GM21381 (cell line): ENCODE results near the gene NRTN.

Experiments
- ATAC-seq: cut with Tn5 transposase; IDR thresholded peaks from one replicate; pipeline ENCODE4 v1.9.1; 2021; ENCODE audit warnings: mild to moderate bottlenecking, moderate library complexity; ENCODE audit not compliant: unreplicated experiment

NRTN gene

GRCh38 chr19:5811117-5811516, 6.2 kb downstream of the NRTN start:
- no peak for ATAC-seq

DNA sequence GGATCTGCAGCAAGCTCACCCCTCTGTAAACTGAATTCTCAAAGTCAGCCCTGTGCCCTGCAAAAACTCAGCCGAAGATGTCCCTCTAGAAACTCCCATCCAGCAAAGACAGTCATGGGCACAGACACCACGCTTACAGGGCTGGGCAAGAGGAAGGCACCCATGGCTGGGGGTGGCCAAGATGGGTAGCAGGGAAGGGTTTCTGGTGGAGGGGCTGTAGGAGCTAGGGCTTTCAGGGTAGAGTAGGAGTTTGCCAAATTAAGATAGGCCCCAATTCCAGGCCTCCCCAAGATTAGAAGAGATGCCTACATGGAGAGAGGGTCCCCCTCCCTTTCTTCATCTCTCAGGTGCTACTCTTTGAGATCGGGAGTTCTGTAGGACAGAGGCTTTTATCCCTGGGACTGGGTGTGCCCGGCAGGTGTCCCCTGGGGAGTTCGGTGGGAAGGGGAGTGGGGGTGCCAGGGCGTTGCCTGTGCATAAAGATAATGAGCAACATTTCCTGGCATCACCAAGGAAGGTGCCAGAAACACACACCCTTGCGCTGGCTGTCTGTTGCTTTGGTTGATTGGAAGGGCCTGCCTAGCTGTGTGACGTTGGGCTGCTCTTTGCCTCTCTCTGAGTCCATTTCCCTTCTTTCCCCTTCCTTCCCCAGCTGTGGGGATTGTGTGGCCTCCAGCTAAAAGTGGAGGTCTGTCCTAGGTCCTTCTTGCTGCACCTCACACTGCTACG, 9.4 kb downstream of the NRTN start:
- no peak for ATAC-seq

DNA sequence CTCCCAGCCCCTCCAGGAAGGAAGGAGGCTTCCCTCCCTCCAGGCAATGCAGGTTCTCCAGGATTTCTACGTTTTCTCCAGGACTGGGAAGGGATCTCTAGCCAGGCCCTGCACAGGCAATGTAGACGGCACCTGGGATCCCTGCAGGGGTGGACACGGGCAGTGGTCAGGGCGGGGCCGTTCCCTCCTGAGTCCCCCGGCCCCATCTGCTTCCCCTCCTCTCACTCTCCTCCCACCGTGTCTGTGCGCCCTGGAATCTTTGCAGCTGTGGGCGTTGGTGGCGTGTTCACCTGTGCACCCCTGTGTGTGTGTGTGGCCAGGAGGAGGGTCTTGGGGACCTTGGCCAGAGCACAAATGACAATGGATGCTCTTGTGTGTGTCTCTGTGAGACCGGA, 10.0 kb downstream of the NRTN start:
- no peak for ATAC-seq

- no peak for ATAC-seq
Measured at GRCh38 chr19:5817218-5817617, 12.4 kb downstream of the NRTN start.

GRCh38 chr19:5818594-5818993, 13.7 kb downstream of the NRTN start:
- no peak for ATAC-seq

DNA sequence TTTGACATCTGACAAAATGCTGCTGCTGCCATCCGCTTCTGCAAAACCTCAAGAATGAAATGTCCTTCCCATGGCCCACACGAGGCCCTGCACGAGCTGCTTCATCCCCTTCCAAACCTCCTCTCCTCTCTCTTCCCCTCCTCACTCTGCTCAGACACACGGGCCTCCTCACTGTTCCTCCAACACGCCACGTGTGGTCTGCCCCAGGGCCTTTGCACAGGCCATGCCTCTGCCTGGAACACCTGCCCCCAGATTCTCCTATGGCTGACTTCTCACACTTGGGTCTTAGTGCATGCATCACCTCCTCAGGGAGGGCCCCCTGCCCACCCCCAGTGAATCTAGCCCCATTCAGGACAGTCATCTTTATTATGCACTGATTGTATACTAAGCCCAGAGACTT, 15.9 kb downstream of the NRTN start:
- ATAC-seq: no peak

DNA sequence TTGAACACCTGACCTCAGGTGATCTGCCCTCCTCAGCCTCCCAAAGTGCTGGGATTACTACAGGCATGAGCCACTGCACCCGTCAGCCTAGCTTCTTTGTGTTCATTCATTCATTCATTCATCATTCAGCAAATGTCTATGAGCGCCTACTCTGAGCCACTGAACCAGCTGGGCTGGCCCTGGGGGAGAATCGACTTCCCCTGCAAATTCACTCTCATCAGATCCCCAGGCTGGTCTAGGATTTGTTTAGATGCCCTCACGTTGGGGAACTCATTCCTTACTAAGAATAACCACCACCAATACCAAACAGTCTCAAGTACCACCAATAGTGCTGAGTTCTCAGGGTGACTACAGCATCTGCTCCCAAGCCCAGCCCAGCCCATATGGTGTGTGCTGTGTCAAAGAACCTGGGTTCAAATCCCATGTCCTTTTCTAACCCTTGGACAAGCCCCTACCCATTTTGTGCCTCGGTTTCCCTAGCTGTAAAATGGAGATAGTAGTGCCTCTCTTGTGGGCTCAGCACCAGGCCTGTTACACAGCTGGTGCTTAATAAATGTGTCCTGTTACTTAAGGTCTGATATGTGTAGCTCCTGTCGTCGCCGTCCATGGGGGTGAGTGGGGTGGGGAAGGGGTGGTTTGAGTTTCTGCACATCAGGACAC, 16.8 kb downstream of the NRTN start:
- no peak for ATAC-seq

- ATAC-seq: no peak
Measured at GRCh38 chr19:5822181-5822844, 17.4 kb downstream of the NRTN start.

DNA sequence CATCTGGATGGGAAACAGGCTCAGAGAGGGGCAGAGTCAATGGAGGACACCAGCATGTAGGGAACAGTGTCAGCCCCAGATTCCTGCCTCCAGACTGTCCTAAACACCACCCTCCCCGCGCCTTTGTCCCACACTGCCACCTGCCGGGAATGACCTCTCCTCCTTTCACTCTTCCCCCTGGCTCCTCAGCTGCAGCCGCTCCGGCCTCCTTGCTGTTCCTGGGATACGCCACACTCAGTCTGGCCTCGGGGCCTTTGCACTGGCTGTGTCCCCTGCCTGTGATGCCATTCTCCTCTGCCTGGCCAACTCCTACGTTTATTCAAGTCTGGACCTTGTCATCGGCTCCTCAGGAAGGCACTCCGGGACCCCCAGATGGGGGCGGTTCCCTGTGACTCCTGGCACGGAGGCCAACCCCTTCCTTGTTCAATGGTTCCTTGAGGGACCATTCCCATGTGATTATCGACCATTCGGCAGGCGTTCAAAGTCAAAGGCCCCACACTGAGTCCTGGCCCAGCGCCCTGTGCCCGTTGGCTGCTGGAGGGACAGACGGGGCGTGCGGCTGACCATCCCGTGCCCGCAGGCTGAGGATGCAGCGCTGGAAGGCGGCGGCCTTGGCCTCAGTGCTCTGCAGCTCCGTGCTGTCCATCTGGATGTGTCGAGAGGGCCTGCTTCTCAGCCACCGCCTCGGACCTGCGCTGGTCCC, 18.9 kb downstream of the NRTN start:
- ATAC-seq: no peak

DNA sequence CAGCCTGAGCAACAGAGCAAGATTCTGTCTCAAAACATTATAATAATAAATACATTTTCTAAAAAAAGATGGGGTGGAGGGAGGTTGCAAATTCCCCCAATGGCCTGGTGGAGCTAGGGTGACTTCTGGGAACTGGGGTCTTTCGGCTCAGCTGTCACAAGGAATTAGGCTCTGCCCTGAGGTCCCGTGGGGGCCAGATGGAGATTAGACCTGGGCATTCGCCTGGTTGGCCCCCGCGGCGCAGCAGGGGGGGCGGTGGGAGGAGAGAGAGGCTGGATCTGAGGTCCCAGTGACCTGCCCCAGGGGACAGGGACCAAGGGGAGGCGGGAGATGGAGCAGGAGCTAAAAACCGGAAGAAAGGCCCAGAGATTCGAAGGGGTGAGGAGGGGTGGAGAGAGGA, 19.9 kb downstream of the NRTN start:
- ATAC-seq: no peak

DNA sequence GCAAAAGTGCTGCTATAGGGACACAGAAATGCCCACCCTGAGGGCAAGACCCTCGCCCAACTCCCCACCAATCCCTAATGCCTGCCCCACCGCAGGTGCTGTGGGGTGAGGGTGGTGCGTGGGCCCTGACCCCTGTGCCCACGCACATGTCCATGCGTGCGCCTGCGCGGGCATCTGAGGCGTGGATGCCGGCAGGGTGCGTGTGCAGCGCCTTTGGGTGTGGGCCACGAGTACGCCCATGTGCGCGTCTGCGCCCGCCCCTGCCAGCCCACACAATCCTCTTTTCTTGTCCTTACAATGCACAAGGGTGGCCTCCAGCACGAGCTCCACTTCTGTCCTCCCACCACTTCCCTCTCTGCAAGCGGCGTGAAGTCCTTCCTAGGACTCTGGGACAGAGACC, 20.3 kb downstream of the NRTN start:
- no peak for ATAC-seq

DNA sequence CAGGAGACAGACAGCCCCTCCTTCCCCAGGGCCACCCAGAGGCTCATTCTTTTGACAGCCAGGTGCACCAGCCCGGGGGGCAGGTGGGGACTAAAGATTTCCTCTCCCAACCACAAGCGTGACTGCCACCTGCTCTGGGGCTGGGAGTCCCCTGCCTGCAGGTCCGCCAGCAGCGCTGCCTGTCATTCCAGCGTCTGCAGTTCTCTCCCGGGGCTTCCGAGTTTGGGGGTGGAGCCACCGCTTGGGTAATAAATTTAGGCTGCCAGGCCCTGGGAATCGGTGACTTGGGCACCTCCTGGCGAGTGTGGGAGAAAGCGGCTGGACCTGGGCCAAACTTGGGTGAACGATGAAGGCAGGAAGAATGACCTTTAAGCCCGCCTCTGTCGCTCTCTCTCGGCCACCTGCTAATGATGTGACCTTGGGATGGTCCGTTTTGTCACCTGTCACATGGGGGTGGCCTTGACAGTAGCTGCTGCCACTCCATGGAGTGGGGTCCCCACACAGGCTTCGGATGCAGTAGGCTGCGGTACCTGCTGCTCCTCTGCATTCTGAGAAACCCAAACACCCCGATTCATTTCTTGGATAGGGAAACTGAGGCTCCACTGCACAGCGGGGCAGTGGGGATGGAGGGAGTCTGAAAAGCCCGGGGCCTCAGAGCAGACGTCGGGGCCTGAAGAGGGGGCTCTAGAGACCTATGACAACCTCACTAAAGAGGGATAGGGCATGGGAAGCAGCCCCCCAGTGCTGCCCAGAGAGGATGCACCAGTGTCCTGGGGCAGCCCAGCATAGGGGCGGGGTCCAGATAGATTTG, 21.9 kb downstream of the NRTN start:
- ATAC-seq: no peak

- ATAC-seq: no peak
Measured at GRCh38 chr19:5827342-5827890, 22.5 kb downstream of the NRTN start.

DNA sequence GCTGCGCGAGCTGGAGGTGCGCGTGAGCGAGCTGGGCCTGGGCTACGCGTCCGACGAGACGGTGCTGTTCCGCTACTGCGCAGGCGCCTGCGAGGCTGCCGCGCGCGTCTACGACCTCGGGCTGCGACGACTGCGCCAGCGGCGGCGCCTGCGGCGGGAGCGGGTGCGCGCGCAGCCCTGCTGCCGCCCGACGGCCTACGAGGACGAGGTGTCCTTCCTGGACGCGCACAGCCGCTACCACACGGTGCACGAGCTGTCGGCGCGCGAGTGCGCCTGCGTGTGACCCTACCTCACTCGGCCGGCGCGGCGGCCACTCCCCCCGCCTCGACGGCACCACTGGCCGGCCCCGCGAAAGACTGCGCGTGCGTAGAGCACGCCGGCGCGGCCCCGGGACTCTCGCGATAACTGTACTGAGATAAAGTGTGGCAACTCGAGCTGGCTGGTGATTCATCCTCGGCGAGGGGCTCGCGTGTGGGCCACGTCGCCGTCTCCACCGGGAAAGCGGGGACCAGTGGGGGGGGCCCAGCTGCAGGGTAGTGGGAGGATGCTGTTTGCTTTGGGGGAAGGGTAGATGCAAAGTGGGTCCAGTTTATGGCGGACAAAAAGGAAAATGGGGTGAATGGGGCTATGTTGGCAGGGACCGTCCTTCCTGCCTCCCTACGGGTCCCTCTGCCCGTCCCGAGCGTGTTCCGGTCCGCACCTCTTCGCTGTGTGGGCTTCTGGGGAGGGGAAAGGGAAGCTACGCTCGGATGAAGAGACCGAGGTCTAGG, 23.2 kb downstream of the NRTN start:
- peak; percentile 65 for ATAC-seq

DNA sequence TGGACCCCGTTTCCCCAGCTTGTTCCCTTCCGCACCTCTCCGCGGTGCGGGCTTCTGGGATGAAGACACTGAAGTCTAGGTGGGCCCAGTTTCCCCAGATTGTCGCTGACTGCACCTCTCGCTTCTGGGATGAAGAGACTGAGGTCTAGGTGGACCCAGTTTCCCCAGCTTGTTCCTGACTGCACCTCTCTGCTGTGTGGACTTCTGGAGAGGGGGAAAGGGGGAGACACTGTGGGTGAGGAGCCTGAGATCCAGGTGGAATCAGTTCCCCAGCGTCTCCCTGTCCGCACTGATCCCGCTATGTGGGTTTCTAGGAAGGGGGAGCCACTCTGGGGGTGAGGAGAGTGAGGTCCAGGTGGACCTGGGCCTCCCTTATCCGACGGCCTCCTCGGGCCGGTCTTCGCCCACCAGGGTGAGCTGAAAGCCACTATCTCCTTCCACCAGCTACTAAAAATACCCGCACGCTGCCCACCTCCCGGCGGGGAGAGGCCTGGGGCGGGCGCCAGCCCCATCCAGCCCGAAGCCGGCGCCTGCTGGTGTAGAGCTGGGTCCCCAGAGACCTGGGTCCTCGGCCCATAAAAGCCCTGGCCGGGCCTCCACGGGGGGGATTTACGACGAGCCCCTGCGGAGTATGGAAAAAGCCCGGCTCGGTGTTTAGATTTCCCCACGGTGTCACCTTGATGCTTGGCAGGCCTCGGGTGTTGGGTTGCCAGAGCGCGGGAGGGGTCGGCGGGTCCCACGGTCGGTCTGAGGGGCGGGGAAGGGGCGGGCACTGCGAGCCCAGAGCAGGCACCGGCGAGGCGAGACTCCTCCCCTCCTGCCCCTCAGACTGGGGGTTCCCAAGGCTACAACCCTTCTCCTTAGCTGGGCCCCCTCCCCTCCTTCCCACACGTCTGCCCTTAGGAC, 24.0 kb downstream of the NRTN start:
- no peak for ATAC-seq

- ATAC-seq: no peak
Measured at GRCh38 chr19:5829567-5830310, 24.9 kb downstream of the NRTN start.

GRCh38 chr19:5831159-5831558, 26.3 kb downstream of the NRTN start:
- ATAC-seq: no peak

GRCh38 chr19:5832061-5832460, 27.2 kb downstream of the NRTN start:
- ATAC-seq: no peak
